ENCODE measurements around the gene WDR53. TPM values are rescaled to one million over a fixed set of nuclear protein-coding genes. Genes with fewer than 3 reads are reported as not detected.

Gene WDR53
- total and polyA plus RNA-seq, 10 donors = 6.2 to 17.7 (median 13.3) TPM

GRCh38 chr3:196547067-196547466 is 21.3 kb downstream of the WDR53 start:
- H3K36me3 ChIP-seq = no peaks in the 10 kb centered on the region
- no peak for TF ChIP-seq CTCF (IDR thresholded peaks at IDR 0.05 in 8 of 11, conservative IDR thresholded peaks at IDR 0.05 in 3 of 11)
- TF ChIP-seq POLR2A (IDR thresholded peaks at IDR 0.05) = no peak
- TF ChIP-seq POLR2AphosphoS5 (IDR thresholded peaks at IDR 0.05) = no peak
- DNase-seq = no peak
- no peak overlapping the region for H3K27ac ChIP-seq
- no peaks in the 10 kb centered on the region for H3K4me1 ChIP-seq
- intact Hi-C loops (cut with DNase I; ENCODE audit: low total_unique reads) = no loop called here
- 91 to 96% (median 94%) methylated on average over 2 of the region's 2 CpGs for WGBS, 5 donors
- no peak overlapping the region for H3K4me3 ChIP-seq
- no peaks in the 10 kb centered on the region for H3K27me3 ChIP-seq (replicated peaks in 1 of 7)
- H3K9me3 ChIP-seq = peaks cover 0 to 29% (median 17%) of the 10 kb centered on the region in 8 donors

- no peaks in the 10 kb centered on the region for H3K27me3 ChIP-seq (replicated peaks in 1 of 7)
- H3K4me1 ChIP-seq = no peaks in the 10 kb centered on the region
- H3K9me3 ChIP-seq = peaks cover 0 to 29% (median 17%) of the 10 kb centered on the region in 8 donors
- intact Hi-C loops (cut with DNase I; ENCODE audit: low total_unique reads) = no loop called here
- TF ChIP-seq CTCF (IDR thresholded peaks at IDR 0.05 in 8 of 11, conservative IDR thresholded peaks at IDR 0.05 in 3 of 11) = no peak
- TF ChIP-seq POLR2A (IDR thresholded peaks at IDR 0.05) = no peak
- no peak for TF ChIP-seq POLR2AphosphoS5 (IDR thresholded peaks at IDR 0.05)
- H3K36me3 ChIP-seq = no peaks in the 10 kb centered on the region
- DNase-seq = no peak
- H3K4me3 ChIP-seq = no peak overlapping the region
- H3K27ac ChIP-seq = no peak overlapping the region
- WGBS, 5 donors = 86 to 94% (median 89%) methylated on average over 5 of the region's 5 CpGs
These were observed 21.8 kb downstream of the WDR53 start for GRCh38 chr3:196546537-196546936.

- Histone ChIP-seq H3K36me3 (no peaks in the 10 kb centered on the region), H3K27me3 (replicated peaks in 1 of 7) (no peaks in the 10 kb centered on the region), H3K27ac (no peak overlapping the region), H3K9me3 (peaks cover 0 to 16% (median 8%) of the 10 kb centered on the region in 8 donors), H3K4me3 (no peak overlapping the region), H3K4me1 (no peaks in the 10 kb centered on the region)
- DNase-seq = no peak
- TF ChIP-seq POLR2AphosphoS5 (IDR thresholded peaks at IDR 0.05) (no peak), CTCF (IDR thresholded peaks at IDR 0.05 in 8 of 11, conservative IDR thresholded peaks at IDR 0.05 in 3 of 11) (no peak), POLR2A (IDR thresholded peaks at IDR 0.05) (no peak)
- WGBS, 5 donors = 81 to 97% (median 92%) methylated on average over 2 of the region's 2 CpGs
- intact Hi-C loops (cut with DNase I; ENCODE audit: low total_unique reads) = no loop called here
These were observed 23.8 kb downstream of the WDR53 start for GRCh38 chr3:196544491-196544992.

GRCh38 chr3:196541684-196542445 is 26.5 kb downstream of the WDR53 start:
- Histone ChIP-seq H3K4me3 (no peak overlapping the region), H3K36me3 (no peaks in the 10 kb centered on the region), H3K9me3 (no peaks in the 10 kb centered on the region), H3K27ac (no peak overlapping the region), H3K4me1 (peaks cover 0 to 5% (median 0%) of the 10 kb centered on the region in 6 donors), H3K27me3 (replicated peaks in 1 of 7) (peaks cover 0 to 4% (median 0%) of the 10 kb centered on the region in 7 donors)
- 91 to 94% (median 92%) methylated on average over 6 of the region's 6 CpGs for WGBS, 5 donors
- TF ChIP-seq CTCF (IDR thresholded peaks at IDR 0.05 in 8 of 11, conservative IDR thresholded peaks at IDR 0.05 in 3 of 11) = no peak
- no peak for TF ChIP-seq POLR2A (IDR thresholded peaks at IDR 0.05)
- TF ChIP-seq POLR2AphosphoS5 (IDR thresholded peaks at IDR 0.05) = no peak
- intact Hi-C loops (cut with DNase I; ENCODE audit: low total_unique reads) = no loop called here
- no peak for DNase-seq

Data from spleen (tissue), 11 donors.